ENCODE results near the gene APOC4. TPM values are rescaled to one million over a fixed set of nuclear protein-coding genes. Genes with fewer than 3 reads are reported as not detected.

Gene APOC4
- total RNA-seq, 1 experiment from 2014 or later = not detected

DNA sequence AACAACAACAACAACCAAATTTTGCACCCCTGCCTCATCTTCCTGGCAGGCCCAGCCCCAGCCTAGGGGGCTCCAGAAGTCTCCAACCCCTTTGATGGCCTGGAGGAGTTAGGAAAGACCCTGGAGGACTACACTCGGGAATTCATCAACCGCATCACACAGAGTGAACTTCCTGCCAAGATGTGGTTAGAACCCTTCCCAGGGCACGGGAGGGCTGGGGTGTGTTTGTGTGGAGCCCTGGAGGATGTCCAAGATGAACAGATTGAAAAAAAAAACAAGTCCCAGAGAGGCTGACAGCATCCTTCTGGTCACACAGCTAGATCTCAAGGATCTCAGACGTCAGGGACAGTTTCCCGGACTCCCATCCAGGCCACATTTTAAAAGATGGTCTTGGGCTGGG is 14.3 kb upstream of the APOC4 start:
- no peaks in the 10 kb centered on the region for H3K27me3 ChIP-seq (ENCODE audit: low read length)
- no peaks in the 10 kb centered on the region for H4K20me1 ChIP-seq (ENCODE audit: insufficient read depth, low read depth, low read length)
- H3K9ac ChIP-seq (ENCODE audit: low read length) = no peak overlapping the region
- H3K9me2 ChIP-seq (replicated peaks; ENCODE audit: insufficient read depth, low read length) = no peaks in the 10 kb centered on the region
- H3K9me3 ChIP-seq (ENCODE audit: low read length) = no peaks in the 10 kb centered on the region
- H3K36me3 ChIP-seq (ENCODE audit: insufficient read depth, low read length) = no peaks in the 10 kb centered on the region
- no peak overlapping the region for H3K27ac ChIP-seq (ENCODE audit: low read length)
- no peak overlapping the region for H2AFZ ChIP-seq (ENCODE audit: low read length)
- no peaks in the 10 kb centered on the region for H3K4me1 ChIP-seq (ENCODE audit: low read length)
- DNase-seq = no peak
- H3K79me2 ChIP-seq (ENCODE audit: low read length) = no peaks in the 10 kb centered on the region
- no peak overlapping the region for H3K4me2 ChIP-seq (ENCODE audit: low read depth, low read length, poor library complexity, severe bottlenecking)
- no peak overlapping the region for H3K4me3 ChIP-seq (ENCODE audit: low read length)

DNA sequence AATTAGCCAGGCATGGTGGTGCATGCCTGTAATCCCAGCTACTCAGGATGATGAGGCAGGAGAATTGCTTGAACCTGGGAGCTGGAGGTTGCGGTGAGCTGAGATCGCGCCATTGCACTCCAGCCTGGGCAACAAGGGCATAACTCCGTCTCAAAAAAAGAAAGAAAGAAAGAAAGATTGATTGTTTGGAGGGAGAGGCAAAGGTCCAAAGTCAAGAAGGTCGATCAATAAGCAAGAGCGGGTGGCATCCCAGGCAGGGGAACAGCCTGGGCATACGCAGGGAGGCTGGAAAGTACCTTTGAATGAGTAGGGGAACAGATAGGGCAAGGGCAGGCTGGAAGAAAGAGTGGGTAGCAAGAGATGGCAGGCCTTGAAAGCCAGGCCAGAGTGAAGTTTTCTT is 11.9 kb upstream of the APOC4 start:
- Histone ChIP-seq H3K4me3 (ENCODE audit: low read length) (no peak overlapping the region), H3K36me3 (ENCODE audit: insufficient read depth, low read length) (no peaks in the 10 kb centered on the region), H3K9ac (ENCODE audit: low read length) (no peak overlapping the region), H3K4me2 (ENCODE audit: low read depth, low read length, poor library complexity, severe bottlenecking) (no peak overlapping the region), H4K20me1 (ENCODE audit: insufficient read depth, low read depth, low read length) (no peaks in the 10 kb centered on the region), H3K79me2 (ENCODE audit: low read length) (no peaks in the 10 kb centered on the region), H3K27me3 (ENCODE audit: low read length) (no peaks in the 10 kb centered on the region), H2AFZ (ENCODE audit: low read length) (no peak overlapping the region), H3K27ac (ENCODE audit: low read length) (no peak overlapping the region), H3K9me3 (ENCODE audit: low read length) (no peaks in the 10 kb centered on the region), H3K4me1 (ENCODE audit: low read length) (no peaks in the 10 kb centered on the region), H3K9me2 (replicated peaks; ENCODE audit: insufficient read depth, low read length) (no peaks in the 10 kb centered on the region)
- DNase-seq = no peak

DNA sequence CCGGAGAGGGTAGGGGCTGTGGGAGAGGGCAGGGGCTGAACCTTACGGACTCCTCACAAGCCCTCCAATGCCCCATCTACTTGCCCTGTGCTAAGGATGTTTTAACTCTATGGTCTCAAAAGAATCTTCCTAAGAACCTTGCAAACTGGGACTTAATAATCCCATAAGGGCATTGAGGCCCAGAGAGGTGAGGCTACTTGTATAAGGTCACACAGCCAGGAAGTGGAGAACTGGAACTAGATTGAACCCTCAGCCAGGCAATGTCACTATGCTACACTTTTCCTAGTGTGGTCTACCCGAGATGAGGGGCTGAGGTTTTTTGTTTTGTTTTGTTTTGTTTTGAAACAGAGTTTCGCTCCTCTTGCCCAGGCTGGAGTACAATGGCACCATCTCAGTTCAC is 10.5 kb upstream of the APOC4 start:
- Histone ChIP-seq H3K4me2 (ENCODE audit: low read depth, low read length, poor library complexity, severe bottlenecking) (no peak overlapping the region), H3K9me2 (replicated peaks; ENCODE audit: insufficient read depth, low read length) (no peaks in the 10 kb centered on the region), H3K9me3 (ENCODE audit: low read length) (no peaks in the 10 kb centered on the region), H3K79me2 (ENCODE audit: low read length) (no peaks in the 10 kb centered on the region), H4K20me1 (ENCODE audit: insufficient read depth, low read depth, low read length) (no peaks in the 10 kb centered on the region), H3K27ac (ENCODE audit: low read length) (no peak overlapping the region), H3K4me3 (ENCODE audit: low read length) (no peak overlapping the region), H3K36me3 (ENCODE audit: insufficient read depth, low read length) (no peaks in the 10 kb centered on the region), H3K9ac (ENCODE audit: low read length) (no peak overlapping the region), H3K27me3 (ENCODE audit: low read length) (no peaks in the 10 kb centered on the region), H3K4me1 (ENCODE audit: low read length) (no peaks in the 10 kb centered on the region), H2AFZ (ENCODE audit: low read length) (no peak overlapping the region)
- no peak for DNase-seq

DNA sequence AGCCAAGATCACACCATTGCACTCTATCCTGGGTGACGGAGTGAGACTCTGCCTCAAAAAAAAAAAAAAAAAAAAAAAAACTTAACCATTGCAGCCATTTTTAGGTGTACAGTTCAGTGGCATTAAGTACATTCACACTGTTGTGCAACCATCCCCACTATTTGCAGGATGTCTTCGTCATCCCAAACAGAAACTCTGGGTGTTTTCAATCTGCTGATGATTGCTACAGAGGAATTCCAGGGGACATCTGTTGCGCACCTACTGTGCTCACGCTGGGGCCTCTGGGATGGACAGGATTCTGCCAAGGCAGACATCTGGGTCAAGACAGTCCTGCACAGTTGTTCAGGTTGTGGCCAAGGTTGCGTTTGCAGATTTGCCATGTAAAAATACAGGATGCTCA is 2.4 kb upstream of the APOC4 start:
- Histone ChIP-seq H2AFZ (ENCODE audit: low read length) (no peak overlapping the region), H3K4me1 (ENCODE audit: low read length) (peaks cover 11% of the 10 kb centered on the region), H3K9me3 (ENCODE audit: low read length) (no peaks in the 10 kb centered on the region), H3K9ac (ENCODE audit: low read length) (no peak overlapping the region), H3K27me3 (ENCODE audit: low read length) (no peaks in the 10 kb centered on the region), H3K9me2 (replicated peaks; ENCODE audit: insufficient read depth, low read length) (no peaks in the 10 kb centered on the region), H3K79me2 (ENCODE audit: low read length) (no peaks in the 10 kb centered on the region), H3K4me2 (ENCODE audit: low read depth, low read length, poor library complexity, severe bottlenecking) (no peak overlapping the region), H3K4me3 (ENCODE audit: low read length) (no peak overlapping the region), H3K27ac (ENCODE audit: low read length) (no peak overlapping the region), H4K20me1 (ENCODE audit: insufficient read depth, low read depth, low read length) (no peaks in the 10 kb centered on the region), H3K36me3 (ENCODE audit: insufficient read depth, low read length) (no peaks in the 10 kb centered on the region)
- DNase-seq = no peak

DNA sequence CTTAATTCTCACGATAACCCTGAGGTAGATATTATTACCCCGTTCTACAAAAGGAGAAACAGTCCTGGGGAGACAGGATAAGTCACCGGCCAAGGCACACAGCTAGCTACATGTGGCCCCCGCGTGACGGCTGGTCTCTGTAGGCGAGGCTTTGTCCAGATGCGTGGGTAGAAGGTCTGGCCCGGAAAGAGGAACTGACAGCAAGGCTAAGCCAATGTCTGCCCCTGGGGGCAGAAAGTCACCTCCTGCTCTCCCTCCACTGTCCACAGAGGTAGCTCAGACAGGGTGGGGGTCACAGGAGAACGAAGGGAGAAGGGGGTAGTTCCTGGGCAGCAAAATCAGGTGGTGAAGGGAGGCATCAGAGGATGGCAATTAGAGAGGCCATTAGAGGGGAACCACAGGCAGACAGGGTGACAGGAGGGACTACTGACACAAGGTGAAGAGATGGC is 1.8 kb downstream of the APOC4 start:
- peak; percentile 74 for DNase-seq
- no peaks in the 10 kb centered on the region for H3K27me3 ChIP-seq (ENCODE audit: low read length)
- H3K4me2 ChIP-seq (ENCODE audit: low read depth, low read length, poor library complexity, severe bottlenecking) = peak overlapping the region; percentile 36
- peak overlapping the region; percentile 83 for H2AFZ ChIP-seq (ENCODE audit: low read length)
- H3K9me3 ChIP-seq (ENCODE audit: low read length) = no peaks in the 10 kb centered on the region
- peak overlapping the region; percentile 32; the same call in 1 of the 2 replicates for H3K9ac ChIP-seq (ENCODE audit: low read length)
- H3K79me2 ChIP-seq (ENCODE audit: low read length) = no peaks in the 10 kb centered on the region
- H3K9me2 ChIP-seq (replicated peaks; ENCODE audit: insufficient read depth, low read length) = no peaks in the 10 kb centered on the region
- no peaks in the 10 kb centered on the region for H4K20me1 ChIP-seq (ENCODE audit: insufficient read depth, low read depth, low read length)
- no peak overlapping the region for H3K27ac ChIP-seq (ENCODE audit: low read length)
- no peak overlapping the region for H3K4me3 ChIP-seq (ENCODE audit: low read length)
- H3K36me3 ChIP-seq (ENCODE audit: insufficient read depth, low read length) = no peaks in the 10 kb centered on the region
- H3K4me1 ChIP-seq (ENCODE audit: low read length) = peaks cover 11% of the 10 kb centered on the region

DNA sequence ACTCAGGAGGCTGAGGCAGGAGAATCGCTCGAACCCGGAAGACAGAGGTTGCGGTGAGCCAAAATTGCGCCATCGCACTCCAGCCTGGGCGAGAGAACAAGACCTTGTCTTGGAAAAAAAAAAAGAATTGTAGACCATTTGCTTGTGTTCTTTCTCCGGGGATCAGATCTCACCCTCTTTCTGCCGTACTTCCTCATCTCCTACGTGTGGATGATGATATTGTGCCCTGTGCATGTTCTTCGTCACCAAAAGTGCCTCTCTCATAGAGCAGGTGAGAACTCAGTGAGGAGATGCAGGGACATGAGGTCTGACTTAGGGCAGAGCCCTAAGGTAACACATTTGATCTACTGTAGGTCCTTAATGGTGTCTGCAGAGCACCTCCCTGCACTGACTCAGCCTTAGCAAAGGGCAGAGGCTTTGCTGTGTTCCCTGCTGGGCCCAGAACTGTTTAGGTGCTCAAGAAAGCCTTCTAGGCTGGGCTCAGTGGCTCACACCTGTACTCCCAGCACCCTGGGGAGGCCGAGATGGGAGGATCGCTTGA is 5.1 kb downstream of the APOC4 start:
- H3K9me3 ChIP-seq (ENCODE audit: low read length) = no peaks in the 10 kb centered on the region
- no peaks in the 10 kb centered on the region for H4K20me1 ChIP-seq (ENCODE audit: insufficient read depth, low read depth, low read length)
- no peaks in the 10 kb centered on the region for H3K9me2 ChIP-seq (replicated peaks; ENCODE audit: insufficient read depth, low read length)
- peaks cover 13% of the 10 kb centered on the region for H3K4me1 ChIP-seq (ENCODE audit: low read length)
- no peak overlapping the region for H2AFZ ChIP-seq (ENCODE audit: low read length)
- no peaks in the 10 kb centered on the region for H3K79me2 ChIP-seq (ENCODE audit: low read length)
- H3K27ac ChIP-seq (ENCODE audit: low read length) = no peak overlapping the region
- DNase-seq = no peak
- H3K9ac ChIP-seq (ENCODE audit: low read length) = no peak overlapping the region
- H3K4me3 ChIP-seq (ENCODE audit: low read length) = no peak overlapping the region
- no peaks in the 10 kb centered on the region for H3K36me3 ChIP-seq (ENCODE audit: insufficient read depth, low read length)
- no peaks in the 10 kb centered on the region for H3K27me3 ChIP-seq (ENCODE audit: low read length)
- no peak overlapping the region for H3K4me2 ChIP-seq (ENCODE audit: low read depth, low read length, poor library complexity, severe bottlenecking)

DNA sequence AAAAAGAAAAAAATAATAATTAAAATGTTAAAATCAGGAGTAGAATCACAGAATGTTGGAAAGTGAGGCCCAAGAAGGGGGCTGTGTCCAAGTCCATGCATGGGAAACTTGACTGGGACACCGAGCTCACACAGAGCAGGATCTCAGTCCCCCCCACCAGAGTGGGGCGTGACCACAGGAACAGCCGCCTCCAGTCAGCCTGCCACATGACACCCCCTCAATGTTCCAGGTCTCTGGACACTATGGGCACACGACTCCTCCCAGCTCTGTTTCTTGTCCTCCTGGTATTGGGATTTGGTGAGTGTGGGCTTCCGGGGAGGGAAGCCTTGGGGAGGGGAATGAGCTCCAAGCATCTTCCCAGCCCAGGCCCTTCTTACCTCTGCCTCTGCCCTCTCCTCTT is 6.2 kb downstream of the APOC4 start:
- Histone ChIP-seq H3K9me2 (replicated peaks; ENCODE audit: insufficient read depth, low read length) (no peaks in the 10 kb centered on the region), H4K20me1 (ENCODE audit: insufficient read depth, low read depth, low read length) (no peaks in the 10 kb centered on the region), H3K4me1 (ENCODE audit: low read length) (peaks cover 13% of the 10 kb centered on the region), H3K4me3 (ENCODE audit: low read length) (no peak overlapping the region), H3K27ac (ENCODE audit: low read length) (no peak overlapping the region), H3K9me3 (ENCODE audit: low read length) (no peaks in the 10 kb centered on the region), H3K36me3 (ENCODE audit: insufficient read depth, low read length) (no peaks in the 10 kb centered on the region), H3K79me2 (ENCODE audit: low read length) (no peaks in the 10 kb centered on the region), H2AFZ (ENCODE audit: low read length) (no peak overlapping the region), H3K9ac (ENCODE audit: low read length) (no peak overlapping the region), H3K4me2 (ENCODE audit: low read depth, low read length, poor library complexity, severe bottlenecking) (no peak overlapping the region), H3K27me3 (ENCODE audit: low read length) (no peaks in the 10 kb centered on the region)
- no peak for DNase-seq

DNA sequence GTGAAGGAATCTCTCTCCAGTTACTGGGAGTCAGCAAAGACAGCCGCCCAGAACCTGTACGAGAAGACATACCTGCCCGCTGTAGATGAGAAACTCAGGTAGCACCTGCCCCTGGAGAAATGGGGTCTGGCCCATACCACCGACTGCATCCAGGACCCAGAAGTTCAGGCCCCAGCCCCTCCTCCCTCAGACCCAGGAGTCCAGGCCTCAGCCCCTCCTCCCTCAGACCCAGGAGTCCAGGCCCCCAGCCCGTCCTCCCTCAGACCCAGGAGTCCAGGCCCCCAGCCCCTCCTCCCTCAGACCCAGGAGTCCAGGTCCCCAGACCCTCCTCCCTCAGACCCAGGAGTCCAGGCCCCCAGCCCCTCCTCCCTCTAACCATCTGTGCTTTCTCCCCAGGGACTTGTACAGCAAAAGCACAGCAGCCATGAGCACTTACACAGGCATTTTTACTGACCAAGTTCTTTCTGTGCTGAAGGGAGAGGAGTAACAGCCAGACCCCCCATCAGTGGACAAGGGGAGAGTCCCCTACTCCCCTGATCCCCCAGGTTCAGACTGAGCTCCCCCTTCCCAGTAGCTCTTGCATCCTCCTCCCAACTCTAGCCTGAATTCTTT is 6.8 kb downstream of the APOC4 start:
- Histone ChIP-seq H3K9me3 (ENCODE audit: low read length) (no peaks in the 10 kb centered on the region), H3K79me2 (ENCODE audit: low read length) (peaks cover 6% of the 10 kb centered on the region), H3K4me1 (ENCODE audit: low read length) (peaks cover 13% of the 10 kb centered on the region), H3K36me3 (ENCODE audit: insufficient read depth, low read length) (no peaks in the 10 kb centered on the region), H3K4me2 (ENCODE audit: low read depth, low read length, poor library complexity, severe bottlenecking) (no peak overlapping the region), H3K9ac (ENCODE audit: low read length) (no peak overlapping the region), H4K20me1 (ENCODE audit: insufficient read depth, low read depth, low read length) (no peaks in the 10 kb centered on the region), H3K27ac (ENCODE audit: low read length) (no peak overlapping the region), H2AFZ (ENCODE audit: low read length) (no peak overlapping the region), H3K9me2 (replicated peaks; ENCODE audit: insufficient read depth, low read length) (no peaks in the 10 kb centered on the region), H3K27me3 (ENCODE audit: low read length) (no peaks in the 10 kb centered on the region), H3K4me3 (ENCODE audit: low read length) (no peak overlapping the region)
- no peak for DNase-seq

Measured in Karpas-422 (cell line).